Measurements from ENCODE around the gene BABAM2.
"Not testable (repeated sequence)": the region's sequence is repeated elsewhere in the genome, so short reads cannot be mapped to it uniquely, and the experiment has no call there.

The BABAM2 gene

DNA sequence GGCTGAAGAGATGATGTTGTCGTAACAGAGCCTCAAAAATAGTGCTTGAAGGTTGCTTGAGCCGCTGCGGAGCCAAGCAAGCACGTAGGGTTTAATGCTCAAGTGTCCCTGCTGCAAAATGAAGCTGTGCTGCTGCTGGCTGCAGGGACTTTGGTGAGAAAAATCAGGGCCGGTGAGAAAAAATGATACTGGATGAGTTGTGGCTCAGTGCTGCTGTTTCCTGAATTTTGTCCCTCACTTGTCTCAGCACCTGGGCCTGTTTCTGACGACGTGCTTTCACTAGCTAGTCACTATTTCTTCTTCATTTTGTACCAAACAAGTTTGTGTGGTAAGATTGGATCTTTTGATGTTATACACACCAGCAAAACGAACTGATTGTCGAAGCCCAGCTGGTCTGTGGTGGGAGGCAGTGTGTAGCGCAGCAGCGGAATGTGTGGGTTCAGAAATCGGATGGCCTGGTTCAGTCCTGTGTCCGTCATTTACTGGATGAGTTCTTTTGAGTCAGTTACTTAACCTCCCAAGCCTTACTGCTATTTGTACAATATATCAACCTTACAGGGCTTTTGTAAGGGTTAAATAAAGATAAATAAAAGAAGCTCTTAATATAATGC lies 329.3 kb downstream of the BABAM2 start:
- DNase-seq = no peak

DNA sequence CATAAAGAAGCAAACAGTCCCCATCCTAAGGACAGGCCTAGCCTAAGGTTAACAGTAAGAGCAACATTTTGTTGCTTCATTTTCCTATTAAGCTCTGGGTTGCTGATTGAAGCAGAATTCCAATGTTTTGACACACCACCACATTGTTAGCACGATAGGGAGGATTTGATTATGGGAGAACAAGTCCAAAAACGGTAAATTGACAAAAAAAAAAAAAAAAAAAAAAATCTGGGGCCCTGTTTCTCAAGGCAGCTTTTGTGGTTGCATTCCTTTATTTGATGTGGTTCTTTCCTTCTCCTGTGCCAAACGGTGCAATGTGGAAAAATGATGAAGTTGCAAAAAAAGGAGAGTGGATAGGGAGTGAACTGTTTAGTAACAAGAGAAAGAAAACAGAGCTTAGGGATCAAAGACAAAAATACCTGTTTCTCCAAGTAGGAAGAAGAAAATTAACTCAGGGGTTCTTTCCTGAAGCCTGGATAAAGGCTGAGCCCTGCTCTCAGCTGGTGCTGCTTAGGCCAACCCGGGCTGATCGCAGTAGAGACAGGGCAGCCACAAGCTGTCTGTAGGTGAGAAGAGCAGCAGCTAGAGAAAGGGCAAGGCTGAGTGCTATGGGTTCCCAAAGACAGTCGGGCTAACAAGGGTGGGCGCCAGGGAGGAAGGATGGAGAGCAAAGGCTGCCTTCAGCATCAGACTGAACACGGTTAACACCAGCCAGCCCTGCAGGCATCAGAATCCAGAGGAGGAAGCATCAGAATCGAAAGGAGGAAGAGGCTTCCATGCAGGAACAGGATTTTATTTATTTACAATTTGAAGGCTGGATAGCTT lies 334.3 kb downstream of the BABAM2 start:
- DNase-seq = no peak

DNA sequence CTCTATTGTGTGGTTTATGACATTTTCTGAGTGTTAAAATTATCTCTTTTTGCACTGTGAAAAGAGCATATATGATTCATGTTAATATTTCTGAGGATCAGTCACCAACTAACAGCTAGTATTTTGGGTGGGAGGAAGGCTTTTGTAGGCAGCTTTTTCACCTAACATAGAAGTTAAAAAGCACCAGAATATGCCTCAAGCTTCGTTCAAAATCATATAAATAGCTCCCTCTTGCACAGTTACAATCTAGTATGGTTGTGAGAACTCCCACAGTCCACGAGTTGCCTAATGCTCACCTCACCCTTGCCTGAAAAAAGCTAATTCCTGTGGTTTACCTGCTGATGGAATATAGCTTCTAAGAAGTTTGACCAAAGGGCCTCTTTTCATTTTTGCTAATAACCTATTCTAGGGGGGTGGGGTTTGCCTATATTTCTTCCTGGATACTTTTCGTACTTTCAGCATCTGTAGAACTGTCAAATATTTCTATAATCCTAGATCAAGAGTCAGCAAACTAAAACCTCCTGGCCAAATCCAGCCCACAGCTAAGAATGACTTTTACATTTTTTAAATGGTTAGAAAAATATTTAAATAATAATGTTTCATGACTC lies 335.0 kb downstream of the BABAM2 start:
- DNase-seq = no peak

DNA sequence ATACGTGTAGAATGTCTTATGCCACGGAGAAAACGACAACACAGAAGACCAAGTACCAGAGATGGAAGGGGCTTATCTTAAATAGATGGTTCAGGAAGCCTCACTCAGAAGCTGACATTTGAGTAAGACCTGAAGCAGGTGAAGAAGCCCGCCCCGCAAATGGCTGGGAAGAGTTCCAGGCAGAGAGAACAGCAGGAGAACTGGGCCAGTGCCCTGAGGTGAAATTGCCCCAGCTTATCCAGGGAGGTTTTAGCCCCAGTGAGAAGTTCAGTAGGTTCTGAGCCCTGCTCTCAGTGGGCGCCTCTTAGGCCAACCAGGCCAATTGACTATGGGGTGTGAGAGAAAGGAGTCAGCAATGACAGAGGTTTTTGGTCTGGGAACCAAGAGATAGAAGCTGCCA lies 336.0 kb downstream of the BABAM2 start:
- DNase-seq = no peak

DNA sequence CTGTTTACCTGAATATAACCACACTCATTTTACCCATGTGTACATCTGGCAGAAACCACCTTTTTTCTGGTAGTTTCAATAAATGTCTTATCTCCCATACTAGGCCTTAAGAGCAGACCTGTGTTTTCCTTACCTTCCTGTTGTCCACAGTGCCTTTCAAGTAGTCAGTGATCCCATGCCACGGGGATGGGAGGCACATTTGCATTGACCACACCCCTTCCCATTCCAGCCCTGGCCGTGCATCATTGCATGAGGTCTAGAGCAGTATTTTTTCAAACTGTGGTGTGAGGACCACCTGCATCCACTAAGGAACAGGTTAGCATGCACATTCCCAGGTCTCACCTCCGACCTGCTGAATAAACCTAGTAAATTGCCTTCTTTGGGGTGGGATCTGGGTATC lies 337.0 kb downstream of the BABAM2 start:
- DNase-seq = no peak

DNA sequence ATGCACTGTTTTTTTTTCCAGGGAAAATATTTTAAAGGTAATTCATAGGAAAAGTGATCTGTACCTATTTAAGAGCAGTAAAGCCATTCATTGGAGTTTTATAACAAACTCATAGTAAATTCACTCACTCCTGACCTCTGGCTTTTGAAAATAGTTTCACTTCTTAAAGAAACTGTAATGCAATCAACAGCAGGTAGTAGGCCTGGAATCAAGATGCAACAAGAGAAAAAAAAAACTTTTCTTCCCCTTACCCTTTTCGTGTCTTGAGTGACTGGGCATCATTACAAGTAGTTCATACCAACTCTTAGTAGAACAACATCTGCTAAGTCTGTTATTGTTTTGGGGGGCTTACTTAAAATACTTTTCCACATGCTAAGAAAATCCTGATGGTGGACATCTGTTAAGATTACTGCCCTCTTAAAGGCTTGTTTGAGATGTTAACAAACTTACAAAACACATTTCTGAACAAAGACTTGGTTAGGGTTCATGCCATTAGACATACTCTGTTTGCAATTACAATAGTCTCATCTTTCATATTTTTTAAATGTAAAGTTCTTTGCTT lies 338.0 kb downstream of the BABAM2 start:
- DNase-seq = no peak

DNA sequence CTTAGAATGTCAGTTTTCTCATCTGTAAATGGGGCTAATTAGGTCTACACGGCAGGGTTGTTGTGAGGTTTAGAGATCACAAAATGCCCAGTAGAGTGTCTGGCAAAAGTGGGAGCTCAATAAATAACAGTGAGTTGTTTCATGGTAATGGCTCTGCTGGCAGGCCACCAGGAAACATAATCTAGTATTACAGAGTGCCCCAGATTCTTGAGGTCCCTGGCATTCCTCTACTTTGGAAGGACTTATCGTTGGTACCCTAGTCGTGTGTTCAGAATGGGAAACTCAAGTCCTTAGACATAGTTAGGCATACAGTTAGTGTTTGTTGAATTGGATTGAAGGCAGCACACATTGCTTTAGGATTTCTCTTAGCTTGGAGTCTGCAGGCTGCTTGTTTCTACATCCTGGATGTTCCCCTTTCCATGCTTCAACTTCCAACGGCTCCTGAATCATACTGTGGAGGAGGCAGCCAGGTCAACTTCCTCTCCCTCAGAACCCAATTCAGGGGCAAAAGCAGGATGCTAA lies 340.6 kb downstream of the BABAM2 start:
- no peak for DNase-seq

DNA sequence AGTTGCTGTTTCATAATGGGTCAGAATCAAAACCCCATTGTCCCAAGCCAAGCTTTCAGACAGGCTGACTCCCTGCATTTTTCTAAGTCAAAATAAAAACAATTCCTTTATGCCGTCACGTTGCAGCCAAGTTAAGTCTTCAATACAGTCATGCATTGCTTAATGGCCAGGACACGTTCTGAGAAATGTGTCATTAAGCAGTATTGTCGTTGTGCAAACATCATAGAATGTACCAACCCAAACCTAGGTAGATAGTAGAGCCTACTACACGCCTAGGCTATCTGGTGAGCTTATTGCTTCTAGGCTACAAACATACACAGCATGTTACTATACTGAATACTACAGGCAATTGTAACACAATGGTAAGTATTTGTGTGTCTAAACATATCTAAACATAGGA lies 341.8 kb downstream of the BABAM2 start:
- DNase-seq = no peak

DNA sequence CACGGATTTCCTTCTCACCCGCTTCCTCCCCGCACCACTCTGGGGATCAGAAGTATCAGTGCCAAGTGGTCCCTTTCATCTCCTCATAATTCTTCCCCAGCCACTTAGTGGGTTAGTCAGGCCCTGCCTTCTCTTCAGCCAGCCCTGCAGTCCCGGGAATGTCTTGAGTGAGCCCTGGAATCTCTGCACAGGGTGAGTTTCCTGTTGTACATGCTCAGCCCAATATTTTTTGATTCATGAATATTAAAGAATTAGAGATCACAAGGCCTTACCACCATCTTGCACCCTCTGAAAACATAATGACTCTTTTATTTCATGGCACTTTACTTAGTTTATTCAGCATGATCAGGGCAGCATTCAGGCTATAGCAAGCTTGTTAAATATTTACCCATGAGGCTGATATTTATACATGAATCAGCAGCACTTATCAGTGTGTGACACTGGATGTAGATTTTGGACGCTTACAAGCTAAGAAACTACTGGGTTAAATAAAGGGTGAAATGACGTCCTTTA lies 342.7 kb downstream of the BABAM2 start:
- DNase-seq = no peak

DNA sequence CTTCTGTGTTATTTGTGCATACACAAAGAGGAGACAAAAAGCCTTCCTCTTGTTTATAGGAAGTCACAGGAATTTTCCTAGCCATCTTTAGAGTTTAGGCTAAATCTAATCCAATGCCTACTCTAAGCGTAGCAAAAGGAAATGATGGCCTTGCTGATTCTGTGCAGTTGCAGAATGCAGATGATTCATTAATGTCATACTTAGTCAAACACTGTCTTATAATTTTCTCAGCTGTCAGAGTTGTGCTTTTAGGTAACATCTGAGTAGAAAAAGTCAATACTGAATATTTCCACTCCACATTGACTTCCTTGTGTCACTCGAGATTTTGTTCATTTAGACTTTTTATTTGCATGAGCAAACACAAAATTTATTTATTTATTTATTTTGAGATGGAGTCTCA lies 344.3 kb downstream of the BABAM2 start:
- DNase-seq = no peak

DNA sequence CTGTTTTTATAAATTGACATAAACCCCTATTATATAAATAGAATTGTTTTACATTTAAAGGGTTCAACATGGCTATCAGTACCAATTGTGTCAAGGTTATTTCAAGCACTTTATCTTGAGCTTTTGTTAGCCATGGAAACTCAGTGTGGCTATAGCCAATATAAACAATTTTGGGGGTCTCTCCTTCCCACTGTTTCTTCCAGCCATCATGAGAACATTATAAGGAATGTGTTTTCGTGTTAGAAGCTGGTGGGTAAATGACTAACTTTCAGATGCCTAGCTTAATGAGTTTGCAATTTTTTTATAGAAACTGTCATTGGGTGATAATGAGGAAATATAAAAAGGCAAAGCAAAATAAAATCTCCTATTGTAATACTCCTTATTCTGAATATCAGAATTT lies 348.7 kb downstream of the BABAM2 start:
- DNase-seq = no peak

DNA sequence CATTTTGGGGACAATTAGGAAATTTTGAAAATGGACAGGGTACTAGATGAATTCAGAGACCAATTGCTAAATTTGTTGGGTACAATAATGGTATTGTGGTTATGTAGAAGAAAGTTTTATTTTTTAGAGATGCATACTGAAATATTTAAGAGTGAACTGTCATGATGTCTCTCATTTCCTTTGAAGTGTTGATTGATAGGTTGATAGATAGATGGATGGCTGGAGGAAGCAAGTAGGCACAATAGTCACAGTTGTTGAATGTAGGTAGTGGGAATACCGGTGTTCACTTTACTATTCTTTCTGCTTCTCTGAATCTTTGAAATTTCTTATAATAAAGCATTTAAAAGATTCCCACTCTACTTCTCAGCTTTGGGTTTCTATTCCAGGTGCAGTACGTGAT lies 350.4 kb downstream of the BABAM2 start:
- no peak for DNase-seq

DNA sequence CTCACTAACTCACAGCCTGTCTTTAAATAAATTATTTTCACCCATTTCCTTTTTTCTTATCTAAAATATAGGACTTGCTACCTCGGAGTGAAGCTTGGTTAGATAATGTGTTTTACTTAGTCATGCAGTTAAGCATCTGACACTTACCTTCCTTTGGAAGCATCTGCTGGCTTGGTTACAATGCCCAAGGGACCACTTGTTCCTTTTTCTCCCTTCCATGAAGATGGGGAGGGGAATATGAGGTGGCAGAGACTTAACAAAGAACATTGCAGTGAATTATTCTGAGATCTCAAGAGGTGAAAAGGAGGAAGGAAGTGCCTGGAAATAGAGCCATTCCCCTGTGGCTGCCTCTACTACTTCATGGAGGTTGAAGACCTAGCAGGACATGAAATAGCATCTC lies 356.8 kb downstream of the BABAM2 start:
- no peak for DNase-seq

DNA sequence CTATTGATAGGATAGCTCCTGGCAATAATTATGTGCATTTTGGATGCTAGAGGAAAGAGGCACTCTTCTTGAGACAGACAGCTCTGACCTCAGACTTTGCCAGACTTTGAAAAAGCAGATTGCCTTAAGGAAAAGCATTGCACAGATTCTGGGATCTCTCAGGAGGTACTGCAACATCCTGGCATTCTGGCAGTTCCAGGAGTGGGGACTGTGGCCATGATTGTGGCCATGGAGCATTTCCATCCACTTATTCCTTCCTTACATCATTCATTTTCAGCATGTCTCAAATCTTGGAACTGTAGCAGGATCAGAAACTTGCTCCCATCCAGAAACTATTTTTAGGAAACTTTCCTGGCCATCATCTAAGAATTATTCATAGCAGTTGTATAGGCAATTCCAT lies 357.2 kb downstream of the BABAM2 start:
- no peak for DNase-seq

DNA sequence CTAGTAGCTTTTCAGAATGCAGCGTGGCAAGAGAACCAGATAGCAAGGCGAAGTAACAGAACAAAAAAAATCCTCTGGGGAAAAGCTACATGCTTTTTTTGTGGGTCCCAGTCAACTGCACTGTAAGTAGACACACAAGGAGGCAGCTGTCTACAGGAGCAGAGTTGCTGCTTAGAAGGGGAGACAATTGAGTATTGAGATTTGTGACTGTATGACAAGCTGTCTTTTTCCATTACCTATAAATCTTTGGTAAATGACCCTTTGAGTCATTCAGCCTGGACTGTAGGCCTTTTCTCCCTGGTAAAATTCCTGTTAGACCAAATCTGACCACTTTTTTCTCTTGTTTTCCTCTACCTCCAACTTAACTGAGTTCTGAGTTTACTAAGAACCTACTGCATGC lies 358.0 kb downstream of the BABAM2 start:
- no peak for DNase-seq

DNA sequence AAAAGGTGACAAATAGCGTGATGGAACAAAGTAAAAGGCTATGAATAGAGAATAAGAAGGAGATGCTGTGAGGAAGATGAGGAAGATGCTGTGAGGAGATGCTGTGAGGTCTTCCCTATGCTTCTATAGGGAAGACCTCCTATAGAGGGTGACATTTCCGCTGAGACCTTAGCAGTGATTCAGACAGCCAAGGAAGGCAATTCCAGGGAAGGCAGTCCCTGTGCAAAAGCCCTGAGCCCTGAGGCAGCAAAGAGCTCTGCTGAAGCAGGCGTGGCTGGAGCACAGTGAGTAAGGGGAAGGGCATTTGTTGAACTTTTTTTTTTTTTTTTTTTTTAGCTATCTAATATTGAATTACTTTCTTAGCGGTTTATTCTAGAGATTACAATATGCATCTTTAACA lies 359.5 kb downstream of the BABAM2 start:
- DNase-seq = no peak

DNA sequence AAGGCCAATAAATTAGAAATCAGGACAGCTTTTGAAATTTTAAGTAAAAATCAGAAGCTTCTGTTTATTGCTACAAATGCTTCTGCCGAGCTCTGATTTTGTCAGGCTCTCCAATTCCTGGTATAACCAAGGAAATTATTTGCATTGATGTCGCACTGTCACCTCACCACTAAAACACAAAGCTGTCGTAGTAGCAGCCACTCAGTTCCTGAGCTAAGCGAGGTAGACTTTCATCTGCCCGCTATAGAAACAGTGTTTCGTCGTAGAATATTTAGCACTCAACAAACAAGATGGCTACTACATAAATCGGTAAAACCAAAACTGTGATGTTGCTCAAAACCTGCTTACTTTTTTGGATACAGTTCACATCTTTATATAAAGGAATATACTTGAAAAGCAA lies 360.8 kb downstream of the BABAM2 start:
- peak in 1 of 2 donors; percentile 56 for DNase-seq

DNA sequence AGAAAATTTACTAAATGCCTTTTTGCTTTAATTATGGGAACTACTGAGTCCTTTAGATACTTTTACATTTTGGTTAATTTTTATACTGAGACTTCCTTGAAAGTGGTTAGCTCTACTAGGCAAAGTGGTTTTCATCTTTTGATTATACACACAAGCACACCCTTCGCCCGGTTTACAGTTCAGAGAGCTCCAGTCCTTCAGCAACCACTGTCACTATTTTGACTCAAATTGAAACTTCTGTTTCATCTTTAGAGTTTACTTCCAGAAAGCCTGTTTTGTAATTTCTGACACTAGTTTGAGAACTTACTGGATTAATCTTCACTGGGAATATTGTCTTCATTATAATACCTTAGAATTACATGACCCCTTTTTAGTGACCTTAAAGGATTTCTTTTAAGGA lies 361.8 kb downstream of the BABAM2 start:
- DNase-seq = peak in 1 of 2 donors; percentile 37

DNA sequence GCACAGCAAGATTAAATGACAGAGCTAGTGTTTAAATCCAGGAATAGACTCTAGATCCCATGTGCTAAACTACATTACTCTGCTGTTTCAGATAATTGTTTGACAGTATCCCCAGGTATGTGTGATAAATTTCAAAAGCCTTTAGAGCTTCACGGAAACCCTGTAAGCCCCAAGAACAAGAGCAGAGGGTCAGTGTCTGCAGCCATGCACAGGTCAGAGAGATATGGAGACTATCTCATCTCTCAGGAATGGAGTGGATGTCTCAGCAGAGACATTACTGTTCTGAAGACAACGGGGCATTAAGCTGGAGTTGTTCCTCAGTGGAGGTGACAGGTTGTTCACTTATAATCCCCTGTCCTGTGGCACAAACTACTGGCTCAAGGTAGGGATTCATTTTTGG lies 363.0 kb downstream of the BABAM2 start:
- DNase-seq = no peak

DNA sequence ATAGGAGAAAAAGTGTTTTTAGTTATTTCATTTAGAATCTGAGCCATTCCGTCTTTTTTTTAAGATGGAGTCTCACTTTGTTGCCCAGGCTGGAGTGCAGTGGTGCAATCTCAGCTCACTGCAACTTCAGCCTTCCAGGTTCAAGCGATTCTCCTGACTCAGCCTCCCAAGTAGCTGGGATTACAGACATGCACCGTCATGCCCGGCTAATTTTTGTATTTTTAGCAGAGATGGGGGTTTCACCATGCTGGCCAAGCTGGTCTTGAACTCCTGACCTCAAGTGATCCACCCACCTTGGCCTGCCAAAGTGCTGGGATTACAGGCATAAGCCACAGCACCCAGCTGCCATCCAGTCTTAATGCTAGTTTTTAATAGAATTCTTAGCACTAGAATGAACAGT lies 364.7 kb downstream of the BABAM2 start:
- DNase-seq = not testable (repeated sequence)

DNA sequence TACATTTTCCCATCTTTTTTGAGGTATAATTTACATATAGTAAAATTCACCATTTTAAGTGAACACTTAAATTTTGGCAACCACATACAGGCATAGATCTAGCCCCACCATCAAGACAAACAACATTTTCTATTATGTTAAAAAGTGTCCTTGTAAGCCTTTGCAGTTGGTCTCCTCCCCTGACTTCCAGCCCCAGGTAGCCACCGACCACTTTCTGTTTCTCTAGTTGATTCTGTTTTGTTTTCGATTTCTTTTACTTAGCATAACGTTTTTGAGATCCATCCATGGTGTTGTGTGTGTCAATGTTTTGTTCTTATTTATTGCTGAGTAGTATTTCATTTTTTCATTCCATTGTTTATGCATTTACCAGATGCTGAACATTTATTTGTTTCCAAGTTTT lies 366.7 kb downstream of the BABAM2 start:
- no peak for DNase-seq

DNA sequence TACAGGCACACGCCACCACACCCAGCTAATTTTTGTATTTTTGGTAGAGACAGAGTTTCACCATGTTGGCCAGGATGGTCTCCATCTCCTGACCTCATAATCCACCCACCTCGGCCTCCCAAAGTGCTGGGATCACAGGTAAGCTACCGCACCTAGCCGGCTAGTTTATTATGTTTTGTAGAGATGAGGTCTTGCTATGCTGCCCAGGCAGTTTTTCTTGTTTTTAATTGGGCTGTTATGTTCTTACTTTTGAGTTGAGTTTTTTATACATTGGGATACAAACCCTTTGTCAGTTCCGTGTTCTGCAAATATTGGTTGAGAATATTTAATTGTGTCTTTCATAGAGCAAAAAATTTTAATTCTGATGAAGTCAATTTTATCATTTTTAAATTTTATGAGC lies 368.7 kb downstream of the BABAM2 start:
- not testable (repeated sequence) for DNase-seq

DNA sequence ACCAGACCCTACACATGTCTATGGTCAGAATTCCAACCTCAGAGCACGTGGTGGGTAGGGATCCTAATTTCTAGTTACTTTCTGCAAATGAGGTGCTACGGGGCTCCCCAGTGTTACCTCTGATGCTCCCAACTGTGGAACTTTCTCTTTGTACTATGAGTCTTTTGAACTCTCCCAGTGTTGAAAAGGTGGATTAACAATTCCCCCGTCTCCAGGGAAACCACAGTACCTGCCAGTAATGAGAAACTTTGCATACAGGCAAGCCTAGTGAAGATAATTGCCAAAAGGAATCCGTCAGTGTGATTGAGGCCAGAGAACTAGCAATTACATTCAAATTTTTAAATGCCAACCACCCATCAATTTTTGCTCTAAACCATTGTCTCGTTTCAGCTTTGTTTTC lies 373.2 kb downstream of the BABAM2 start:
- no peak for DNase-seq

DNA sequence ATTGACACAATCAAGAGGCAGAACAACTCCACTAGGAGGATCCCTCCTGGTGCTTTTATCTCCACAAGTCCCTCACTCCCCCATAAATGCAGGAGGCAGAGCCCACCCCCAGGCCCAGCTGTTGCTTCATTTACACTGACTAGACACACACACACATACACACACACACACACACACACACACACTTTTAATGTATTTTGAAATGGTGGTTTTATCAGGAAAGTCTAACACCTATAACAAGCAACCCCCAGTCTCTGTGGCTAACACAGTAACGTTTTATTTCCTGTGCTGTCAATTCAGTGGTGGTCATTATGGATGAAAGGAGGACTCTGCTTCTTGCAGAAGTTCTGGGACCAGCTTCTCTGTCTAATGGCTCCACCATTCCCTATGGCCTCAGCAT lies 376.8 kb downstream of the BABAM2 start:
- peak in 1 of 2 donors; percentile 28 for DNase-seq

All from CD4-positive, alpha-beta T cell treated with Interleukin-4 for 1 hour (primary cell).